ENCODE data around the gene CCR4. TPM values are rescaled to one million over a fixed set of nuclear protein-coding genes. Genes with fewer than 3 reads are reported as not detected.
A peak's percentile ranks its signal among the peaks of the same experiment; 100 is the strongest.

CCR4 gene
- total and polyA plus RNA-seq, 9 of the 15 experiments (the other 6 are each of a cell fraction or from before 2014, with no cell fraction given), result 0.04 to 0.47 (median 0.25) TPM; not detected in 1

- intact Hi-C loops (cut with micrococcal nuclease), result no loop called here
- CTCF ChIA-PET (ENCODE audit: low intra/inter-chr PET ratio), result interaction anchor here (0.6 to 0.7 kb wide), 2 partner anchors 29 to 253 kb away, joined by 4 to 5 read pairs; no protein-coding TSS in a partner anchor
- H3K79me2 ChIP-seq (ENCODE audit: control insufficient read depth, insufficient read depth, low read length), result no peaks in the 10 kb centered on the region
Measured at GRCh38 chr3:32978331-32978730, 26.9 kb downstream of the CCR4 start.

More at GRCh38 chr3:32978331-32978730, 26.9 kb downstream of the CCR4 start:
- POLR2A ChIA-PET, result interaction anchor here (0.7 kb wide), 1 partner anchor 129 kb away, joined by 3 read pairs; no protein-coding TSS in a partner anchor
- FAIRE-seq (peak; percentile 15), DNase-seq (ENCODE audit: extremely low read depth in 1 of 4, low spot score in 3 of 4) (no peak), ATAC-seq (no peak)
- TF ChIP-seq THRA (IDR thresholded peaks at IDR 0.05) (no peak), CXXC5 (CRISPR knock-in tag; IDR thresholded peaks at IDR 0.05) (no peak), ELF1 (tag; IDR thresholded peaks at IDR 0.05) (no peak), ZNF436 (CRISPR knock-in tag; IDR thresholded peaks at IDR 0.05) (no peak), ESRRB (CRISPR knock-in tag; IDR thresholded peaks at IDR 0.05; ENCODE audit: borderline replicate concordance) (no peak), CGGBP1 (CRISPR knock-in tag; IDR thresholded peaks at IDR 0.05) (no peak), SNRNP70 (optimal IDR thresholded peaks at IDR 0.05; ENCODE audit: low read depth, low read length) (no peak), ZNF263 (CRISPR knock-in tag; IDR thresholded peaks at IDR 0.05; ENCODE audit: borderline replicate concordance) (no peak), PCBP2 (IDR thresholded peaks at IDR 0.05; ENCODE audit: low read depth, low read length, poor library complexity, severe bottlenecking) (no peak), ZNF512 (tag; IDR thresholded peaks at IDR 0.05) (0 out of 2 replicates have a peak, but pooled peaks have one; percentile 12), MTA2 (IDR thresholded peaks at IDR 0.05; ENCODE audit: low read depth) (no peak), ZNF445 (CRISPR knock-in tag; IDR thresholded peaks at IDR 0.05; ENCODE audit: low read depth) (no peak), TFE3 (CRISPR knock-in tag; IDR thresholded peaks at IDR 0.05) (no peak), DPF2 (IDR thresholded peaks at IDR 0.05) (no peak), CTBP1 (IDR thresholded peaks at IDR 0.05; ENCODE audit: borderline replicate concordance) (0 out of 2 replicates have a peak, but pooled peaks have one; percentile 14)
- Histone ChIP-seq H3K4me3 (no peak overlapping the region), H3K4me1 (replicated peaks in 1 of 2; ENCODE audit: control insufficient read depth in 2 of 2, insufficient read depth in 2 of 2, low read length in 2 of 2) (peaks cover 2 to 10% of the 10 kb centered on the region in 2 experiments; a peak in 4 of 5 replicates), H2AFZ (ENCODE audit: low read depth, low read length) (peak overlapping the region; percentile 64), H3K9me3 (replicated peaks; ENCODE audit: control insufficient read depth, insufficient read depth, low read depth, low read length) (no peaks in the 10 kb centered on the region), H3K9ac (ENCODE audit: insufficient read depth in 1 of 2, low read depth in 2 of 2, low read length in 2 of 2) (no peak overlapping the region), H3K9me1 (ENCODE audit: control insufficient read depth, insufficient read depth, low read length) (no peaks in the 10 kb centered on the region), H3K4me2 (ENCODE audit: insufficient read depth, low read length) (no peak overlapping the region), H3K27ac (ENCODE audit: extremely low read depth, low read depth, low read length) (no peak overlapping the region), H4K20me1 (replicated peaks; ENCODE audit: control insufficient read depth, insufficient read depth, low read length) (no peaks in the 10 kb centered on the region), H3K36me3 (ENCODE audit: control insufficient read depth, insufficient read depth, low read length) (no peaks in the 10 kb centered on the region), H3K27me3 (ENCODE audit: control insufficient read depth in 2 of 2, insufficient read depth in 2 of 2, low read length in 2 of 2) (no peaks in the 10 kb centered on the region)
- WGBS (ENCODE audit: insufficient coverage, low coverage, missing lambda C conversion rate), result 43% methylated on average over 5 of the region's 5 CpGs
- BruUV-seq (replicated peaks), result no TSS peak
- in situ Hi-C loops (cut with MboI), result no loop called here

Measured in K562 (cell line).